Measurements from ENCODE around the gene LRIG2. TPM values are rescaled to one million over a fixed set of nuclear protein-coding genes. Genes with fewer than 3 reads are reported as not detected.
A peak's percentile ranks its signal among the peaks of the same experiment; 100 is the strongest.
"Not testable (repeated sequence)": the region's sequence is repeated elsewhere in the genome, so short reads cannot be mapped to it uniquely, and the experiment has no call there.

Gene LRIG2, protein sequence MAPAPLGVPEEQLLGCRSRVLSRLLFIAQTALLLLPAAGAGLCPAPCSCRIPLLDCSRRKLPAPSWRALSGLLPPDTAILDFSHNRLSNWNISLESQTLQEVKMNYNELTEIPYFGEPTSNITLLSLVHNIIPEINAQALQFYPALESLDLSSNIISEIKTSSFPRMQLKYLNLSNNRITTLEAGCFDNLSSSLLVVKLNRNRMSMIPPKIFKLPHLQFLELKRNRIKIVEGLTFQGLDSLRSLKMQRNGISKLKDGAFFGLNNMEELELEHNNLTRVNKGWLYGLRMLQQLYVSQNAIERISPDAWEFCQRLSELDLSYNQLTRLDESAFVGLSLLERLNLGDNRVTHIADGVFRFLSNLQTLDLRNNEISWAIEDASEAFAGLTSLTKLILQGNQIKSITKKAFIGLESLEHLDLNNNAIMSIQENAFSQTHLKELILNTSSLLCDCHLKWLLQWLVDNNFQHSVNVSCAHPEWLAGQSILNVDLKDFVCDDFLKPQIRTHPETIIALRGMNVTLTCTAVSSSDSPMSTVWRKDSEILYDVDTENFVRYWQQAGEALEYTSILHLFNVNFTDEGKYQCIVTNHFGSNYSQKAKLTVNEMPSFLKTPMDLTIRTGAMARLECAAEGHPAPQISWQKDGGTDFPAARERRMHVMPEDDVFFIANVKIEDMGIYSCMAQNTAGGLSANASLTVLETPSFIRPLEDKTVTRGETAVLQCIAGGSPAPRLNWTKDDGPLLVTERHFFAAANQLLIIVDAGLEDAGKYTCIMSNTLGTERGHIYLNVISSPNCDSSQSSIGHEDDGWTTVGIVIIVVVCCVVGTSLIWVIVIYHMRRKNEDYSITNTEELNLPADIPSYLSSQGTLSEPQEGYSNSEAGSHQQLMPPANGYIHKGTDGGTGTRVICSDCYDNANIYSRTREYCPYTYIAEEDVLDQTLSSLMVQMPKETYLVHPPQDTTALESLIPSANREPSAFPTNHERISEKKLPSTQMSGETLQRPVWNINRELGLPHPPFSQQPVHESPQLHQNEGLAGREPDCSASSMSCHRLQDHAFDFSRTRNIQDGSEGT
- total RNA-seq (2014; rRNA removed; shearing (Covaris generic)) = 5.4 and 5.7 TPM in 2 replicates

GRCh38 chr1:113072757-113073478 lies at the start of gene LRIG2:
TSS of gene LRIG2 (plus strand) at chr1:113073198. CDS start at chr1:113073407, 209 bp downstream.
- DNase-seq (ENCODE audit: low spot score) = peak; percentile 99
- in situ Hi-C loops (cut with HindIII; ENCODE audit: low sequenced_read_pairs) = no loop called here

DNA sequence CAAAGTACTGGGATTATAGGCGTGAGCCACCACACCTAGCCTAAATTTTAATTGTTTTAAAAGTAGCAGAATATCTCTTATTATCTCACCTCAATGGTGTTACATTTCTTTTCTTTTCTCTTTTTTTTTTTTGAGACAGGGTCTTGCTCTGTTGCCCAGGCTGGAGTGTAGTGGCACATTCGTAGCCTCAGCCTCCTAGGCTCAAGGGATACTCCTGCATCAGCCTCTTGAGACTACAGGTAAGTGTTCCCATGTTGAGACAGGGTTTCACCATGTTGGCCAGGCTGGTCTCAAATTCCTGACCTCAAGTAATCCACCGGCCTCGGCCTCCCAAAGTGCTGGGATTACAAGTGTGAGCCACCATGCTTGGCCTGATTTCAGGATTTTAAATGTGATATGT lies 49.7 kb upstream of the LRIG2 start:
- DNase-seq (ENCODE audit: low spot score); in situ Hi-C loops (cut with HindIII; ENCODE audit: low sequenced_read_pairs): not testable (repeated sequence)

- DNase-seq (ENCODE audit: low spot score) = no peak
- in situ Hi-C loops (cut with HindIII; ENCODE audit: low sequenced_read_pairs) = no loop called here
These were observed 46.0 kb upstream of the LRIG2 start for GRCh38 chr1:113027007-113027406.

DNA sequence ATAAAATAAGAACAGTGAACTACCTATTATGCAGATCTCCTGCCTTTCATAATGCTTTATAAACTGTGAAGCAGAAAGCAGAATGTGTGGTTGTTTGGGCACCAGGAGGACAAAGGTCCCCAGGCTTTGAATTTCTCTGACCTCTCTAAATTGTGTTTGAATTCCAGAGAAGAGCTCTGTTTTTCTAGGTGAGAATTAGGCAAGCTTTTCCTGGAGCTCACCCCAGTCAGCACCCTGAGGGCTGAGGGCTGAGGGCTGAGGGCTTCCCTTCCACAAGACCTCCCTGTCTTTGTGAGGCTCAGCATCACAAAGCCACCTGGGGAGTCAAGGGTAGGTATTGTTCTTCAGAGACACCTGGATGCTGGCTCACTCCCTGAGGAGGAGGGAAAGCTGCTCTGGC lies 45.5 kb upstream of the LRIG2 start:
- in situ Hi-C loops (cut with HindIII; ENCODE audit: low sequenced_read_pairs) = no loop called here
- no peak for DNase-seq (ENCODE audit: low spot score)

GRCh38 chr1:113029822-113030221 lies 43.2 kb upstream of the LRIG2 start:
- no peak for DNase-seq (ENCODE audit: low spot score)
- in situ Hi-C loops (cut with HindIII; ENCODE audit: low sequenced_read_pairs) = no loop called here

- in situ Hi-C loops (cut with HindIII; ENCODE audit: low sequenced_read_pairs) = no loop called here
- DNase-seq (ENCODE audit: low spot score) = no peak
These were observed 41.6 kb upstream of the LRIG2 start for GRCh38 chr1:113031171-113031933.

DNA sequence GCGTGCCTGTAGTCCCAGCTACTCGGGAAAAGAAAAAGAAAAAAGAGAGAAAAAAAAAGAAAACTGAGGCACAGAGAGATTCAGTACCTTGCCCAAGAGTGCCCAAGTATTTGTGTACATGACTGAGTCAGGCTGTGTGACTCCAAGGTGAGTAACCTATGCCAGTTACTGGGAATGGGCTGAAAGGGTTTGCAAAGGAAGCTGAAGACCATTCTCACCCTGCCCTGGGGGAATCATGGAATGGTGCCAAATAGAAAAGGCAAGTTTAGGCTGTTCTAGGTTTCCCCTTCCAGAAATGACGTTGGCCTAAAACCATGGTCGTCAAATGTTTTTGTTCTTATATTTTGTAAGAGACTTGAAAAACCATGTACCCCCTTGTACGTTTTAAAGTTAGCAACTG lies 37.9 kb upstream of the LRIG2 start:
- in situ Hi-C loops (cut with HindIII; ENCODE audit: low sequenced_read_pairs) = no loop called here
- DNase-seq (ENCODE audit: low spot score) = no peak

GRCh38 chr1:113036639-113037321 lies 36.2 kb upstream of the LRIG2 start:
- in situ Hi-C loops (cut with HindIII; ENCODE audit: low sequenced_read_pairs) = no loop called here
- DNase-seq (ENCODE audit: low spot score) = no peak

DNA sequence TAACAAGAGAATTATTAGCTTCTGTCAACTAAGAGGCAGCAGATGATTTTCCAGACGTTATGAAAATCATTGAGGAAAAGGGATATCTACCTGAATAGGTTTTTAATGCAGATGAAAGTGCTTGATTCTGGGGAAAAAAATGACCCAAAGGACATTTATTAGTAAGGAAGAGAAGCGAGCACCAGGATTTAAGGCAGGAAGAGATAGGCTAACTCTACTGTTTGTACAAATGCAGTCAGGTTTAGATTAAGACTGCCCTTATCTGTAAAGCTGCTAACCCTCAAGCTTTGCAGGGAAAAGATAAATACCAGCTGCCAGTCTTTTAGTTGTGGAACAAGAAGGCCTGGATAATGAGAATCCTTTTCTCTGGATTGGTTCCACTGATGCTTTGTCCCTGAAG lies 33.0 kb upstream of the LRIG2 start:
- in situ Hi-C loops (cut with HindIII; ENCODE audit: low sequenced_read_pairs) = no loop called here

GRCh38 chr1:113040718-113041412 lies 32.1 kb upstream of the LRIG2 start:
- in situ Hi-C loops (cut with HindIII; ENCODE audit: low sequenced_read_pairs) = no loop called here

More for the DNA sequence above, 33.0 kb upstream of the LRIG2 start:
- no peak for DNase-seq (ENCODE audit: low spot score)

DNA sequence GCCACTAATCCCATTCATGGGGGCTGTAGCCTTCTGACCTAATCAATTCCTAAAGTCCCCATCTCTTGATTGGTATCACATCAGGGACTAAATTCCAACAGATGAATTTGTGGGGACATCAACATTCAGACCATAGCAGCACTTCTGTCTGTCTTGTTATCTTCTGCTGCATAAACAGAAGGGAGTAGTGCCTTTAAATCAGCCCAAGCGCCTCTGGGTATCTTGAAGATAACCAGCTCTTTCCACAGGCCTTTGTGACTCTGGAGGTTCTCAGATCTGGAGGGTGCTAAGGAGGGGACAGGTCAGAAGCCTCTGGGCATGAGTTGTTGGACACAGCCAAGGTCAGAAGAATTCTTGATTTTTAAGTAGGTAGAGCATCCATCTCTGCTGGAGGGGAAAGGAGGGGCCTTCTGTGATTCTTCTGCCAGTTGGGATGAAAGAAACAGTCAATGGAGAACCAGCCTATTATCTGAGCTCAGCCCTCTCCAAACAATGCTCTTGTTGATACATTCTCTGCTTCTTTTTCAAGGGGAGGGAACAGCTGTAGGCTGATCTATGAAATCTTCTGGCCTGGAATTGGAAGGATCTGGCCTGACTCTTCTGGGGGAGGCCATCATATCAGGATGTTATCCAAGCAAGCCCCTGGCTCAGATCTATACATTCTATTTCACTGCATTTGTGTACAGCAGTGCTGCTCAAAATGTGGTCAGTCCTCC lies 31.3 kb upstream of the LRIG2 start:
- no peak for DNase-seq (ENCODE audit: low spot score)

More at GRCh38 chr1:113040718-113041412, 32.1 kb upstream of the LRIG2 start:
- DNase-seq (ENCODE audit: low spot score) = no peak

GRCh38 chr1:113042285-113043143 lies 30.5 kb upstream of the LRIG2 start:
- in situ Hi-C loops (cut with HindIII; ENCODE audit: low sequenced_read_pairs) = no loop called here

More for the DNA sequence above, 31.3 kb upstream of the LRIG2 start:
- in situ Hi-C loops (cut with HindIII; ENCODE audit: low sequenced_read_pairs) = no loop called here

DNA sequence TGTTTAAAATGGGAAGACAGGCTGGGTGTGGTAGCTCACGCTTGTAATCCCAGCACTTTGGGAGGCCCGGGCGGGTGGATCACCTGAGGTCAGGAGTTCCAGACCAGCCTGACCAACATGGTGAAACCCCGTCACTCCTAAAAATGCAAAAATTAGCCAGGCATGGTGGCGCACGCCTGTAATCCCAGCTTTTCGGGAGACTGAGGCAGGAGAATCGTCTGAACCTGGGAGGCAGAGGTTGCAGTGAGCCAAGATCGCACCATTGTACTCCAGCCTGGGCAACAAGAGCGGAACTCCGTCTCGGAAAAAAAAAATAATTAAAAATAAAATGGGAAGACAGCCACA lies 29.9 kb upstream of the LRIG2 start:
- in situ Hi-C loops (cut with HindIII; ENCODE audit: low sequenced_read_pairs) = not testable (repeated sequence)

More at GRCh38 chr1:113042285-113043143, 30.5 kb upstream of the LRIG2 start:
- peak; percentile 80 for DNase-seq (ENCODE audit: low spot score)

DNA sequence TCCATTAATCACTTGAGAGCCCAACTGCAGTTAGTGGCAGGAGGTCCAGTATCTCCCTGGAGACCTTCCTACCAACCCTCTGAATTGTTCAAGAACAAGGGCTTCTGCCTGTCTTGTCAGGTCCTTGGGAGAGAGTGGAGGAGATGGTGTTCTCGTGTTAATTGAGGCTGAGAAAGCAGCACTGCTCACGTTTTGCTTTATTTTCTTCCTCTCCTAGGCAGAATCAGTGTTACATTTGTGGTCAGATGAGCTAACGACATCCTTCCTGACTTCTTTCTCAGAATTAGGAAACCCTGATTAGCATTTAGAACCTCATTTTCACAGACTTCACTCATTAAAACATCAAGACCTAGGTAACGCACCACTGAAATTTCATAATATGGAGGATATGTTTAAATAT lies 26.4 kb upstream of the LRIG2 start:
- DNase-seq (ENCODE audit: low spot score) = no peak
- in situ Hi-C loops (cut with HindIII; ENCODE audit: low sequenced_read_pairs) = no loop called here

More for the DNA sequence above, 29.9 kb upstream of the LRIG2 start:
- DNase-seq (ENCODE audit: low spot score) = not testable (repeated sequence)

- in situ Hi-C loops (cut with HindIII; ENCODE audit: low sequenced_read_pairs) = no loop called here
These were observed 24.9 kb upstream of the LRIG2 start for GRCh38 chr1:113048064-113048463.

More at GRCh38 chr1:113048064-113048463, 24.9 kb upstream of the LRIG2 start:
- DNase-seq (ENCODE audit: low spot score) = no peak

Data from G401 (cell line).